NCI-H774 (cell line): ENCODE results near the gene ANKRD60.

Experiments
- DNase-seq: peaks from one replicate; lab custom pipeline; 2025; lab: John Stamatoyannopoulos, UW

ANKRD60 gene

GRCh38 chr20:58223358-58223941 lies 5.0 kb downstream of the ANKRD60 start:
- no peak for DNase-seq

DNA sequence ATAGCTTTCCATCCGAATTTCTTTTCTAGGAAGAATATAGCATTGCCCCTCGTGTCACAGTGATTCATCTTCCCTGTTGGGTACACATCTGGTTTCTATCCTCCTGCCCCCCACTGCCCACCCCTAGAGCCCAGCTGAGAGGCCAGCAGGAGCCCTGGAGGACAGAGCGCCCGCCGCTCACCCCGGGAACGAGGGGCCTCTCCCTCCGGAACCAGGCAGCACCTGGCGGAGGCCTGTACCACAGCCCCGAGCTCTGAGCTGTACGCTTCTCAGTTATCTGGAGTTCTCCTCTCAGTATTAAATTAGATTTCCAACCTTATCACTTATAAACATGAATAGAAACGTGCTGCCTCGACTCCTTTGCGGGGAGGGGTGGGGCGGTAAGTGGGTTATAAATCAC lies 6.0 kb downstream of the ANKRD60 start:
- DNase-seq = no peak

DNA sequence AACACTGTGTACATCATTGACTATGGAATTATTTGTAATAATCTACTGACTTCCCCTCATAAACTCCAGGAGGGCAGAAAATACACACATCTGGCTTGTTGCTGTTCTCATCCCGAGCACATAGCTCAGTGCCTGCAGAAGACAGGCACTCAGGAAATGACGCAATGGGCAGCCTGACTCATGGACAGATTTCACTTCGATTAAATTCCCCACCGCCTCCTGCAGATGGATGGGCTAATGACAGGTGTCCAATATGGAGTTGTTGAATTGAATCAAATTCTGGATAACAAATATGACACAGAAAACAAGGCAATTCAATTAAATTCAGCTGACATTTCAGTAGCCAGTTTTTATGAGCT lies 9.1 kb downstream of the ANKRD60 start:
- DNase-seq = no peak

- DNase-seq = no peak
Observed at GRCh38 chr20:58218665-58219341, 9.7 kb downstream of the ANKRD60 start.

DNA sequence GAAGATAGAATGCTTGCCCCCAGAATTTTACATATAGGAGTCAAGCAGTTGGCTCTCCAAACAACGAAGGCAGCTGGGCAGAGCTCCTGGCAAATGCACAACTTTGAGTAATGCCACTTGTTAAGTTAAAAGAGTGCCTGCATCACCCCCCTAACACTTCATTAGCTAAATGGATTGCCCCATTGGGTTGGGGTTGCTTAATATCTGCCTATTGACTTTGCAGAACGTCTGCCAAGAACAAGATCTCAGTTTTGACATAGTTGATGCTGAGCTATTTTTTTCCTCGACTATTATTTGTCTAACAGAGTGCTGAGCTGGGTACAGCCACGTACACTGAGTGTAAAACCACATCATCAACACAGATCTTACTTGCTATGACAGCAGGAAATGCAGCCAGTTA lies 12.1 kb downstream of the ANKRD60 start:
- no peak for DNase-seq

GRCh38 chr20:58215116-58215515 lies 13.3 kb downstream of the ANKRD60 start:
- no peak for DNase-seq

GRCh38 chr20:58214310-58214709 lies 14.1 kb downstream of the ANKRD60 start:
- no peak for DNase-seq

GRCh38 chr20:58213716-58214115 lies 14.7 kb downstream of the ANKRD60 start:
- DNase-seq = no peak

GRCh38 chr20:58213121-58213520 lies 15.3 kb downstream of the ANKRD60 start:
- DNase-seq = no peak

GRCh38 chr20:58212636-58213035 lies 15.8 kb downstream of the ANKRD60 start:
- no peak for DNase-seq

- DNase-seq = no peak
Observed at GRCh38 chr20:58210398-58210747, 18.1 kb downstream of the ANKRD60 start.

- peak; percentile 59 for DNase-seq
Observed at GRCh38 chr20:58209652-58210397, 18.6 kb downstream of the ANKRD60 start.

DNA sequence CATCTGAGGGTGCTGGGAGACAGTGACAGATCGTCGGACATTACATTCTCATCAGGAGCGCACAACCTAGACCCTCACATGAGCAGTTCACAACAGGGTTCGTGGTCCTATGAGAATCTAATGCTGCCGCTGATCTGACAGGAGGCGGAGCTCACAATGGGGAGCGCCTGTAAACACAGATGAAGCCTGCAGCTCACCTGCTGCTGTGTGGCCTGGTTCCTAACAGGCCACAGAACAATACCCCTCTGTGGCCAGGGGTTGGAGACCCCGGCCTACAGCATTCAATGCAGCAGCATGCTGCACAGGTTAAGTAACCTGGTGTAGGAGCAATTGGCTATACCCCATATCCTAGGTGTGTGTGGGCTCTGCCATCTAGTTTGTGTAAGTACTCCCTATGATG lies 19.5 kb downstream of the ANKRD60 start:
- DNase-seq = no peak

- DNase-seq = no peak
Observed at GRCh38 chr20:58205850-58206249, 22.6 kb downstream of the ANKRD60 start.

DNA sequence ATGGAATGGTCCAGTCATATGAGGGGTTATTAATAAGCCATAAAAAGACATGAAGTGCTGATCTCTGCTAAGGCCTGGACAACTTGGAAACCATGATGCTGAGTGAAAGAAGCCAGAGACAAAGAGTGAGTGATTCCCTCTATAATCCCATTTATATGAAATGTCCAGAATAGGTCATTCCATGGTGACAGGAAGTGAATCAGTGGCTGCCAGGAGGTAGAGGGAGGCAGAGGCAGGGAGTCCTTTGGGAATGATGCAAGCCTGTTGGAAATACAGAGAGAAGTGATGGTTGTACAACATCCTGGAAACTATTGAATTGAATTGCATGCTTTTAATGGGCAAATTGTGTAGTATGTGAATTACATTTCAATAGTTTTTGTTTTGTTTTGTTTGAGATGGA lies 26.4 kb downstream of the ANKRD60 start:
- no peak for DNase-seq

DNA sequence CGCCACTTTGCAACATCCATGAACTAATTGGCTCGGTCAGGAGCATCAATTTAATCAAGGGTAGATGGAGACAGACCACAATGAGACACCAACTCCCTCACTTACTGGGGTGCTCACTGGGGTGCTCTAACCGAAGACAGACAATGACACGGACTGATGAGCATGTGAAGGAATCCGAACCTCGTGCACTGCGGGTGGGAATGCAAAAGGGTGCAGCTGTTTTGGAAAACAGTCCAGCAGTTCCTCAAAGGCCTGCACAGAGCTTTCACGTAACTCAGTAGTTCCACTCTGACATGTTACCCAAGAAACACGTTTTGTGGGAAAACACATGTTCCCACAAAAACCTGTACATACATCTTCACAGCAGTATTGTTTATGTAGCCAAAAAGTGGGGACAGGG lies 26.8 kb downstream of the ANKRD60 start:
- no peak for DNase-seq

GRCh38 chr20:58199469-58199868 lies 29.0 kb downstream of the ANKRD60 start:
- no peak for DNase-seq

DNA sequence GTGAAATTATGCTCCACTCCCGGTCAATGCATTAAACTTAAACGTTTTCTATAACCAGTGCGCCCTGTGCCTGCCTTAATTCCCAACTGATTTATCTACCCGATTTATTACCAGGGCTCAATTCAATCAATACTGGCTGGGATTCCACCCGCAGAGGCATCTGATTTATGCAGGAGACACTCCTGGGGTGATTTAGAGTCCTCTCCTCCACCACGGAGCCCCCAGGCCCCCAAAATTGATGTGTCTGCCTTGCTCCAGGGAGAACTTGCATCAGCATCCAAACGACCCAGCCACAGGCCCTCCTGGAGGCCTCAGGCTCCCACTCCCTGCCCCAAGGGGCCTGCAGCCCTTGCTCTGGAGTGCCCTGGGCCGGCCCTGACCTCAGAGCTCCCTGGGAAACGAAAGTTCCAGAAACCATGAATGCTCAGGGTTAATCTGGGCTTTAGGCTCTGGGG lies 29.5 kb downstream of the ANKRD60 start:
- DNase-seq = no peak

DNA sequence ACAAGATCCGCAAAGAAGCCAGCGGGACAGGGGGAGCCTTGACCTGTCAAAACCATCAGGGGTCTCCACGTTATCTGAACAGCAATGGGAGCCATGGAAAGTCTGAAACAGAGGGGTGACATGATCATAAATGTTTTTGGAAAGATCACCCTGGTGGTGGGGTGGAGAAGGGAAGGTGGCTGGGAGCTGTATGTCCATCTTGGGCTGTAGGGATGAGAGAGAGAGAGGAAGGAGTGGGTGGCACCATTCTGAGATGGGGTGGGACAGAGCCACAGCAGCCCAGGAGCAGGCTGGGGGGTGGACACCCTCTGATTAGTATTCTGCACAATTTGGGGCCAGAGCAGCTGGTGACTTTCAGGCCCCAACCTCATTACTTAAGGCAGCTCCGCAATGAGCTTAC lies 30.1 kb downstream of the ANKRD60 start:
- DNase-seq = no peak

- no peak for DNase-seq
Observed at GRCh38 chr20:58197185-58197469, 31.3 kb downstream of the ANKRD60 start.

- no peak for DNase-seq
Observed at GRCh38 chr20:58196402-58197184, 31.9 kb downstream of the ANKRD60 start.

DNA sequence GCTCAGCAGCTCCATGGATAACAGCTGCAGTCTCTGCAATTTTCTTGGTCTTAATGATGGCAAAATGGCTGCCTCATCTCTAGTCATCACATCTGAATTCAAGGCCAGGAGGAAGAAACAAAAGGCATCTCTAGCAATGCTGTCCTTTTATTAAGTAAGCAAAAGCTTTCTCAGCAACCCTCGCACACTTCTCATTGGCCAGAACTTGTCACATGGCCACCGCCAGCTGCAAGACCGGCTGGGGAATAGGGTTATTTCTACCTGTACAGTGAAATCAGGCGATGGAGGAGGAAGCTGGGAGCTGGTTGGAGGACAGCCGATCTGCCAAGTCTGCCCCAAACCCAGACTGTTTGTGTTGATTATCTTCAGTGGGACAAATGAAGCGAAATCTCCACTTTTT lies 33.4 kb downstream of the ANKRD60 start:
- DNase-seq = no peak
